GM21723 (cell line): ENCODE results near the gene NAT8L.
"Not testable (repeated sequence)": the region's sequence is repeated elsewhere in the genome, so short reads cannot be mapped to it uniquely, and the experiment has no call there.

ENCODE experiments used
- ATAC-seq: cut with Tn5 transposase; IDR thresholded peaks from one replicate; pipeline ENCODE4 v1.9.1; 2021; ENCODE audit warnings: mild to moderate bottlenecking, moderate library complexity; ENCODE audit not compliant: unreplicated experiment

The NAT8L gene, protein sequence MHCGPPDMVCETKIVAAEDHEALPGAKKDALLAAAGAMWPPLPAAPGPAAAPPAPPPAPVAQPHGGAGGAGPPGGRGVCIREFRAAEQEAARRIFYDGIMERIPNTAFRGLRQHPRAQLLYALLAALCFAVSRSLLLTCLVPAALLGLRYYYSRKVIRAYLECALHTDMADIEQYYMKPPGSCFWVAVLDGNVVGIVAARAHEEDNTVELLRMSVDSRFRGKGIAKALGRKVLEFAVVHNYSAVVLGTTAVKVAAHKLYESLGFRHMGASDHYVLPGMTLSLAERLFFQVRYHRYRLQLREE

GRCh38 chr4:2059046-2059725, at the start of gene NAT8L:
NAT8L (plus strand) TSS chr4:2059327; CDS start chr4:2059512, 185 bp downstream.
- ATAC-seq, result no peak

DNA sequence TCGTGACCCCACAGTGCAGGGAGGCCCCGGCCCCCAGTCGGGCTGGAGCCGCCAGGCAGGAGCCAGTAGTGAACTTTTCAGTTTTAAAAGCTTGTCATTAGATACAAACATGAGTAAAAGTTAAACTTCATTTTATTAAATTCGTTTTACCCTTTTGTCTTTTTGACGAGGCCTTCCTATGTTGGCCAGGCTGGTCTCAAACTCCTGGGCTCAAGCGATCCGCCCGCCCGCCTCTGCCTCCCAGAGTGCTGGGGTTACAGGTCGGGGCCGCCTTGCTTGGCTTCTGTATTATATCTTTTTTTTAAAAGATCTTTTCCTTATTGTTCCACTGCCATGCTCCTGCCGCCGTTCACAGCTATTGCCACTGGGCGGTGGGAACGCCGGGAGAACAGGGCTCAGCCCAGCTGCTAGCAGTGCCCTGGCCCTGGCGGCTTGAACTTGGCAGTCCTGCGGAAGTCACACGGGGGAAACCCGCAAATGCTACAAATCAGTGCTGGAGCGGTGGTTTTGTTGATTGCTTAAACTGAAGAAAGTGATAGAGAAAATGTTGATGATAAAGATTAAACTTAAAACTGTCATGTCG, 49.4 kb upstream of the NAT8L start:
- peak; percentile 31 for ATAC-seq

GRCh38 chr4:2011583-2011982, 47.5 kb upstream of the NAT8L start:
- ATAC-seq, result no peak

DNA sequence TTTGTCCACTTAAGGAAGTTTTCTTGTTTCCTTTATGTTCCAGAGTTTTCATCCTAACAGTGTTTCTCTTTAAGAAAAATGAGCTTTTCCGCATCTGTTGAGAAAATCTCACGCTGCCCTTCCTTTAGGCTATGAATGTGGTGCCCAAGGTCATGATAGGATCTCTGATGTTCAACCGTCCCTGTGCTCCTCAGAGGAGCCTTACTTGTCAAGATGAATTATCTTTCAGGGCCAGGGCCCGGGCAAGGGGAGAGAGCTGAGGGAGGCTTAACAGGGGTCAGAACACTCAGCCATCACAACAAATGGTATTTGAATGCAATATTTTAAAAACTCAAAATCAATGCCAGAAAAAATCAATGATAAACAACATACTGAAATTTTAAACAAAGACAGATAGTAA, 44.1 kb upstream of the NAT8L start:
- no peak for ATAC-seq

- ATAC-seq, result not testable (repeated sequence)
Observed at GRCh38 chr4:2021358-2022018, 37.6 kb upstream of the NAT8L start.

GRCh38 chr4:2024683-2025082, 34.4 kb upstream of the NAT8L start:
- no peak for ATAC-seq

GRCh38 chr4:2025817-2026216, 33.3 kb upstream of the NAT8L start:
- ATAC-seq, result no peak

DNA sequence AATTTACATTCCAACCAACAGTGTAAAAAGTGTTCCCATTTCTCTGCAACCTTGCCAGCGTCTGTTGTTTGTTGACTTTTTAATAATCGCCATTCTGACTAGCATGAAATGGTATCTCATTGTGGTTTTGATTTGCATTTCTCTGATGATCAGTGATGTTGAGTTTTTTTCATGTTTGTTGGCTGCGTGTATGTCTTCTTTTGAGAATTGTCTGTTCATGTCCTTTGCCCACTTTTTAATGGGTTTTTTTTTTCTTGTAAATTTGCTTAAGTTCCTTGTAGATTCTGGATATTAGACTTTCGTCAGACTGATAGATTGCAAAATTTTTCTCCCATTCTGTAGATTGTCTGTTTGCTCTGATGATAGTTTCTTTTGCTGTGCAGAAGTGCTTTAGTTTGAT, 32.0 kb upstream of the NAT8L start:
- not testable (repeated sequence) for ATAC-seq

DNA sequence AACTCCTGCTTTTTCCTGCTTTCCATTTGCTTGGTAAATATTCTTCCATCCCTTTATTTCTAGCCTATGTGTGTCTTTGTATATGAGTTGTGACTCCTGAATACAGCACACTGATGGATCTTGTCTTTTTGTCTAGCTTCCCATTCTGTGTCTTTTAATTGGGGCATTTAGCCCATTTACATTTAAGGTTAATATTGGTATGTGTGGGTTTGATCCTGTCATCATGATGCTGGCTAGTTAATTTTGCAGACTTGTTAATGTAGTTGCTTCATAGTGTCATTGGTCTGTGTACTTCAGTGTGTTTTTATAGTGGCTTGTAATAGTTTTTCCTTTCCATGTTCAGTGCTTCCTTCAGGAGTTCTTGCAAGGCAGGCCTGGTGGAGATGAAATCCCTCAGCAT, 28.0 kb upstream of the NAT8L start:
- not testable (repeated sequence) for ATAC-seq

GRCh38 chr4:2036327-2036726, 22.8 kb upstream of the NAT8L start:
- no peak for ATAC-seq

DNA sequence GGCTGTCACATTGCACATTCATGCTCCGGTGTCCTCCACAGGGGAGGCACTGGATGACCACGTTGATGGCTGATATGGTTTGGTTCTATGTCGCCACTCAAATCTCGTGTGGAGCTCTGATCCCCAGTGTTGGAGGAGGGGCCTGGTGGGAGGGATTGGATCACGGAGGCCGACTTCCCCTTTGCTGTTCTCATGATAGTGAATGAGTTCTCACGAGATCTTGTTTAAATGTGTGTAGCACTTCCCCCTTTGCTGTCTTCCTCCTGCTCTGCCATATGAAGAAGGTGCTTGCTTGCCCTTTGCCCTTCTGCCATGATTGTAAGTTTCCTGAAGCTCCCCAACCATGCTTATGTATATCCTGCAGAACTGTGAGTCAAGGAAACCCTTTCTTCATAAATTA, 22.3 kb upstream of the NAT8L start:
- ATAC-seq, result no peak

DNA sequence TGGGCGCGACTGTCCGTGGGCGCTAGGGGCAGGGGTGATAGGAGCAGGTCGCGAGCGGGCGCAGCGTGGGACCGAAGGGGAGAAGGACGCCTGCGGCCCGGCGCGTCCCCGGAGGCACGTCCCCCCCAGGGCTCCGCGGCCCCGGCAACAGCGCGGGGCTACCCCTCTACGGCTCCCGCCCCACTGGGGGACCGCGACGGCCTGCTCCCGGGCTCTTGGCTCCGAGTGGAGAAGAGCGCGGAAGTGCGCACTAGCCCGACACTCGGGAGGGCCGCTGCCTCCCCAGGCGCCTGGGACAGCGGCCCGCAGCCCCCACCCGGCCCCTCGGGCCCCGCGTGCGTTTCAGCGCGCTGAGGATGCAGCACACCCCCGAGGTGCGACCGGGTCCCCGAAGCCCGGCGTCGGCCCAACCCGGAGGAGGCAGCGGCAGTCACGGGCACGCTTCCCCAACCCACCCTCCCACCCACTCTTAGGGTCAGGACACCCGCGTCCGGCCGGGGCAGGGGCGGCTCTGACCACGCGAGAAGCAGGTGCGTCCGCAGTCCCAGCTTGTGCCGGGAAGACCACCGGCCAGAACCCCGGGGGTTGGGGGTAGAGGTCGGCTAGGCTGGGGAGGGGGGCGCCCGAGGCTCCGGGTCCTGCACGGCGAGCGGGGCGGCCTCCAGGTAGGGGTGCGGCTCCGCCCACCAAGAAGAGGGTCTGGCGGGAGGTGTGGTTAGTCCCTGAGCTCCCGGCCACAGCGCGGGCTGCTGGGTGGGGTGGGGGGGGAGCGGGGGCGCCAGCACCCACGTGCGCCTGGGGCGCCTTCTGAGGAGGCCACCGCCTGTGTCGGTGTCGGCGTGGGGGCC, 18.5 kb upstream of the NAT8L start:
- ATAC-seq, result no peak

DNA sequence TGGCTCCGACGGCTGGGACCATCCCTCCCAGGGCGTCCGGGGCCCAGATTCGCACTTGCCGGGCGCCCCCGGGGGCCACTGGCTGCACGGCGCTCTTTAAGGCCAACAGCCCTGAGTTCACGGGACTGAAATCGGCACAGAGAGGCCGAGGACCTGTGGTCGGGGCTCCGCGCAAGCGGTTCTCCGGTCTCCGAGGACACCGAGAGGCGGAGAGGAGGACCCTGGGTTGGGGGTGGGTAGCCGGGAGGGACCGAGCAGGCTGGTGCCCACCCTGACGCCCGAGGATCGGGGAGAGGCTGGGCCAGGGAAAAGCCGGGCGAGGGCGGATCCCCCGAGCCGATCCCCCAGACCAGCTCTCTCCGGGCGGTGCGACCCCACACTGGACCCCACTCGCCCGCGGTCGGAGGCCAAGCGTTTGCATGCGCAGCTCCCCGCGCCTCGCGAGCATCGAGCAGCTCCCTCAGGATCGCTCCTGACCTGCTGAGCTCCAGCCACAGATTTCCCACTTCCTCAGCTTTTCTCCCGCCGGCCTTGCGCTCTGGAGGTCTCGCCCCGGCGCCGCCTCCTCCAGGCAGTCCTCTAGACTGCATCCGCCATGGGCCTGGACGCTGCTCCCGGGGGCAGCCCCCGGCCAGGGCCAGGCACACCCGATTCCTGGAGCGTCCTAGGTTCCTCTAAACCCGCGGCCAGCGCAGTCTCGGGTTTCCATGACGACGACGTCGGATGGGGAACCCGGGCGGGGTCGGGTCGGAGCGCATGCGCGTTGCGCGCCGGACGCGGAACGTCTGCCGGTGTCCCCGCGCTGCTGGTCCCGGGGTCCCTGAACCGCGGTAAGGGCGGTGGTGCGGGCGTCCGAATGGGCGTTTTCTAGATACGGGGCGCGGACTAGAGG, 17.6 kb upstream of the NAT8L start:
- ATAC-seq, result no peak

DNA sequence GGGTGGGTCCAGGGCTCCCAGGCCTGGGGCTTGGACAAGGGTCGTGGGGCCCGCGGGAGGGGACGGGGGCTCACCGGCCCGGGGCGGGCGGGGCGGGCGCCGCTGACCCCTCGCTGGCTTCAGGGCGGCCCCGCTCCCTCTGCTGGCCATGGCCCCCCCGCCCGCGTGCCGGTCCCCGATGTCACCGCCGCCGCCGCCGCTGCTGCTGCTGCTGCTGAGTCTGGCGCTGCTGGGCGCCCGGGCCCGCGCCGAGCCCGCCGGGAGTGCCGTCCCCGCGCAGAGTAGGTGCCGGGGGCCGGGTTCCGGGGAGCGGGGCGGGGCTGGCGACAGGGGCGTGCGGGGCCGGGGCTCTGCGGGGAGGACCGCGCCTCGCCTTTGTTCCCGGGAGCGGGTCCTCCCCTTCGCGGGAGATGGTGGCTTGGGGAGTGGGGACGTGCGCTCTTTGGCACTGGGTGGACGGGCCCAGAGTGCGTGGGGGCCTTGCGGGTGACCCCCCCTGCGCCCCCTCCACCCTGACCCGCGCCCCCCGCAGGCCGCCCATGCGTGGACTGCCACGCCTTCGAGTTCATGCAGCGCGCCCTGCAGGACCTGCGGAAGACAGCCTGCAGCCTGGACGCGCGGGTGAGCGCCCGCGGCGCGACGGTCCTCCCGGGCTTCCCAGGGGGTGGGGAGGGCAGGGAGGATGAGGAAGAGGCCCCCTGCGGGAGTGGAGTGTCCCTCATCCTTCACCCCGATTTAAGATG, 16.8 kb upstream of the NAT8L start:
- ATAC-seq, result no peak

DNA sequence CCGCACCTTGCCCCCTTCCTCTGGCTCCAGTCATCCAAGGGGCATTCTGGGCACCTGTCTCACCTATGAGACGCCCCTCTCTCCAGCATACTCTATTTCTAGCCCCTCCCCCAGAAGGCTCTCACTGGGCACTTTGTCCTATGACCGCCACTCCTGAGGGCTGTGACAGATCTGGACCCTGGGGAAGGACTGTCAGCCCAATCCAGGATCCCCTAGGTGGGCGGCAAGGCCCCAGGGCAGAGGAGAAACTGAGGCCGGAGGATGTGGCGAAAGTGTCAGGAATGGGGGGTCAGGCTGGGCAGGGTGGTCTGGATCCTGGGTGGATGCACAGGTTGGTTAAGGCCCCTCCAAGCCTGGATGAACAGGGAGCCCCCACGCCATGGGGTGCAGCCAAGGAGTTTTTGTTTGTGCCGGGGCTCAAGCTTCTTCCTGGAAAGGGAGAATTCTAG, 16.2 kb upstream of the NAT8L start:
- ATAC-seq, result no peak

DNA sequence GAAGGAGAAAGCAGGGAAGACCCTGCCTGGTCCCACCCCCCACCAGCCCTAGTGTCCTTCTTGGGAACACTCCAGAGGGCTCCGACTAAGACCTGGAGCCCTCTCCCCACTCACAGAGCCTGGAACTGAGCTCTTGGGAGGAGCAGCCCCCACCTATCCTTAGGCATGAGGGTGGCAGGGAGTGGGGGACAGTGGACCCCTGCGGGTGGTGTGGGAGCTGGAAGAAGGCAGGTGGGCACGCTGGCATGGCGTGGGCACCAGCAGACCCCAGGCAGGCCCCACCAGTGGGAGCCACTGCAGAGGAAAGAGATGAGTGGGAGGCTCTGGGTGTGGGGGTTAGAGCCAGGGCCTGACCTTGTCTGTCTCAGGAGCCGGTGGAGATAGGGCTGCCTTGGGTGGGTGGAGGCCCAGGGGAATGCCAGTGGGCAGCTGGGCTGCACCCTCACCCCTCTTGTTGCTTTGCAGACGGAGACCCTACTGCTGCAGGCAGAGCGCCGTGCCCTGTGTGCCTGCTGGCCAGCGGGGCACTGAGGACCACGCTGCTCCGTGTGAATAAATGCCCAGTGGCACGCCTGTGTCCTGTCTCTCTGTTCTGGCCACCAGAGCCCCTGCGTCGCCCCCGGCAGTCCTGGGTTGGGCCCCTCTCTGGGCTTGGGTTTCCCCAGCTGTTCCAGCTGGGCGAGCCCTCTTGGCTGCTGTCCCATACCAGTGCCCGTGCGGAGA, 15.6 kb upstream of the NAT8L start:
- ATAC-seq, result no peak

GRCh38 chr4:2044119-2044485, 15.0 kb upstream of the NAT8L start:
- no peak for ATAC-seq
